Head of caudate nucleus (tissue), 42 donors: ENCODE results near the gene PBX4.

Experiments used
- DNase-seq, 42 donors: peaks; one replicate each; pipeline versions ENCODE4 v3.0.0 to v3.0.0-alpha.2; 2020 to 2021; ENCODE audit warnings: mixed read lengths in 7 of 42
- intact Hi-C: fragments of 100-400 bp; cut with DNase I; formaldehyde crosslinking; loops from one replicate; pipeline ENCODE4 v1.15.0; 2022

PBX4 gene

DNA sequence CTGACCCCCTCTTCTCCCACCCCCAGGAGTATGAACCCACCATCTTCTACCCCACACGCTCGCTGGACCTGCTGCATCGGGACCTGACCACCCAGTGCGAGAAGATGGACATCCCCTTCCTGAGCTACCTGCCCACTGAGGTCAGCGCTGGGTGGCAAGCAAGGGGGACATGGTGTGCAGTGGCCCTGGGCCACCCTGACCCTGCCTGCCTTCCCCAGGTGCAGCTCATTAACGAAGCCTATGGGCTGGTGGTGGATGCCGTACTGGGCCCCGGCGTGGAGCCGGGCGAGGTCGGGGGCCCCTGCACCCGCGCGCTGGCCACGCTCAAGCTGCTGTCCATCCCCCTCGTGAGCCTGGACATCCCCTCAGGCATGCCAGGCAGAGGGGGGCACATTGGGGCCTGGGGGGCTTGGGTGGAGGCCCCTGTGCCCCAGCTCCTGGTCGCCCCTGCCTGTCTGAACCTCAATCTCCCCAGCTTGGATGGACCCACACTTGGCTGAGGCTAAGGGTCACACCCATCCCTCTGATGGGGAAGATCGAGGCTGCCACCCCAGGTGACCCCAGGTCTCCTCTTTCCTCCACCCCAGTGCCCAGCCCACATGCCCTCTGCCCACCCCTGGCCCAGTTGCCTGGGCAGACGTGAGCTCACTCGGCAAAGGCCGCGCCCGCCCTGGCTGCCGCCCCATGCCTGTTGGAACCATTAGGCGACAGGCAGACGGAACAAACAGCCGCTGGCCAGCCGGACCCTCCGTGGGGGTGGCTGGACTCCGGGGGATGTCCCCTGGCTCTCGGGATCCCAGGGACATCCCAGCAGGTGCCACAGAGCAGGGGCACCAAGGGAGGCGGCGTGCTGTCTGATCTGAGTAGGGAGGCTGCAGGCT lies 82.9 kb downstream of the PBX4 start:
- intact Hi-C loops = no loop called here
- no peak for DNase-seq

DNA sequence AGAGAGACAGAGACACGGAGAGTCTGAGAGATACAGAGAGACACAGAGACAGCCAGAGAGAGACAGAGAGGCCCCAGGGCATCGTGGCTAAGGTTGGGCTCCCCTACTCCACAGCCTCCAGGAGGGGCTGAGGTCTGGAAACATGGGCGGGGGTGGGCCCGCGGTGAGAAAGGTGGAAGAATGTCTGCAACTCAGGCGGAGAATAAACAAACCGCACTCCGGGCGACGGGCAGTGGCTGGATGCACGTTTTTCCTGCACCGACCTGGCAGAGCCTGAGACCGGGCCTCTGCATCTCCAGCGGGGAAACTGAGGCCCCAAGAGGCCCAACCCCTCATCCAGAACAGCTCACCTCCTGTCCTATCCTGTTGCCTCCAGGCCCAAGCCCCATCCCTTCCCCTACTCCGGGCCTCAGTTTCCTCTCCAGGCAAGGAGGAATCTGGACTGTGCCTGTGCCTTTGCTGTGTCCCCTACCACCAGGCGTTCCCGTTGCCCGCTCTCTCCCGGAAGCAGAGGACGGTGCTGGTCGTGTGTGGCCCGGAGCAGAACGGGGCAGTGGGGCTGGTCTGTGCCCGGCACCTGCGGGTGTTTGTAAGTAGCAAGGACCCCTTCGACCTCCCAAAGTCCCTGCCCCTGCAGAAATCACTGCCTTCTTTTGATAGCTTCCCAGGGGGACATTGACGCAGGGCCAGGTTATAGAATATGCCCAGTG lies 83.8 kb downstream of the PBX4 start:
- DNase-seq = no peak
- intact Hi-C loops = loop anchor here (5.0 kb wide), 2 partner anchors 108 to 423 kb away; partner anchors contain the start of gene GMIP

DNA sequence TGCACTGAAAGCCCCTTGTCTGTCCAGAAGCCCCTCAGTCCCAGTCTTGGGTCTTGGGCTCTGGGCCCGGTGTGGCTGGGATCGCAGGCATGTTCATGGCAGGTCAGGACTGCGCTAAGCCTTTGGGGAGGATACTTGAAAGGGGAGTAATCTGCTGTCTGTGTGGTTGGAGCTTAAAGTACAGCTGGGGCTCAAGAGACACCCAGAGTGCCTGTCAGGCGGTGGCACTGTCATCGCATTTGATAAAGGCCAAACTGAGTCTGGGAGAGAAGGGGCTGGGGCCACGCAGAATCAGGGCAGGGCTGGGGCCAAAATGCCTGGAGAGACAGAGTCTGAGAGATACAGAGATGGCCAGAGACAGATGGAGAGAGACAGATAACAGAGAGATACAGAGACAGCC lies 84.6 kb downstream of the PBX4 start:
- DNase-seq = no peak
- intact Hi-C loops = loop anchor here (5.0 kb wide), 2 partner anchors 108 to 423 kb away; partner anchors contain the start of gene GMIP

DNA sequence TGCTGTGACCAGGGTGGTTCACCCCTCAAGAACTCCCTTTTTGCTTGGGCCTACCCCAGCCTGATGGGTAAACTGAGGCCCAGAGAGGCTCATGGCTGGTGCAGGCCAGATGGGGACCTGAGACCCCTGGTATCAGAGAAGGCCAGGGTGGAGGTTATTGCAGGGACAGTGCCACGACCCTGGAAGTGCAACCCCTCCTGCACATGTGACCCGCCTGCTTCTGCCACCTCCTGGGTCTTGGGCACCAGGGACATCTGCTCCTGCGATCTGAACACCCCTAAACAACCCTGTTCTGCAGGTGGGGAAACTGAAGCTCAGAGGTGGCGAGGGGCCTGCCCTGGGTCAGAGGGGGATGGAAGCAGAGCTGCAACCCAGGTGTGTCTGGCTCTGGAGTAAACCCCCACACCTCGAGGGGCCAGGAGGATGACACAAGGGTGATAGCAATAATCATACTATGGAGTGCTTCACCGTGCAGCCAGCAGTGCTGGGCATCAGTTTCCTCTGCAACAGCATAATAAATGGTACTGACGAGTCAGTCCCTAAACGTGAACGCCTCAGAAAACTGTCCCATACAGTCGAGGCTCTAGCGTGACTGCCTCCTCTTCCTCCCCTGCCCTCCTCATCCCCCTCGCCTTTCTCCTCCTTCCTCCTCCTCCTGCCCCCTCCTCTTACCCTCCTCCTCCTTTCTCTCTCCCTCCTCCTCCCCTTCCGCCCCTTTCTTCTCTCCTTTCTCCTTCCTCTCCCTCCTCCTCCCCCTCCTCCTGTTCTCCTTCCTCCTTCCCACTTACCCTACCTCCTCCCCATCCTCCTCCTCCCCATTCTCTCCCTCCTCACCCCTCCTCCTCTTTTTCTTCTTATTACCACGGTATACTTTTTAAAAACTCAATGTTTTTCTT lies 85.4 kb downstream of the PBX4 start:
- intact Hi-C loops = loop anchor here (5.0 kb wide), 2 partner anchors 109 to 424 kb away; partner anchors contain the start of gene GMIP
- DNase-seq = no peak

DNA sequence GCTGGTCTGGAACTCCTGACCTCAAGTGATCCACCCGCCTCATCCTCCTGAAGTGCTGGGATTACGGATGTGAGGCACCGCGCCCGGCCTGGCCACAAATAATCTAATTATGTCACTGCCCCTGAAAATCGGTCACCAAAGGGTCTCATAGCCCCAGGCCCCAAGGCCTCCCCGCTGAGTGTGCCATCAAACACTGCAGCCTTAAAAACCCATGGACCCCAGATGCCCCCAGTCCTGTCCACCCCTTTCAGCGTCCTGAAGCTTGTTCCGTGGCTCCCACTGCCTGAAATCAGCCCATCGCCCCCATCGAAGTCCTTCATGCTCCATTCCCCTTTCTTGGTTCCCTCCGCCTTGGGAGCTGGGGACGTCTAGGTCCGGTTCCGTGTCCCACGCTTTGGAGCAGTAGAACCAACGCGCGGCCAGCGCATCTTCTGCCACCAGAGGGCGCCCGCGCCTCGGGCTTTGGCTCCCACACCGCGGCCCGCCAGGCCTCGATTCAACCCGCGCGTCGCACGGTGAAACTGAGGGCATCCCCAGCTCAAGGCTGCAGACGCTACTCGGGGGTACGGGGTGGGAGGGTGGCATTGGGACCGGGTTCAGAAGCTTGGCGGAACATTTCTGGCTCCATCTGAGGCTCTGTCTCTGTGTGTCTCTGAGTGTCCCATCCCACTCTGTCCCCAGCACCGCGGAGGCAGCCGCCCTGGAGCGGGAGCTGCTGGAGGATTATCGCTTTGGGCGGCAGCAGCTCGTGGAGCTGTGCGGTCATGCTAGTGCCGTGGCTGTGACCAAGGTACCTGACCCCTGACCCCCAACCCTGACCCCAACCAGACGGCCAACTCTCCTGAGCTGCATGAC lies 86.3 kb downstream of the PBX4 start:
- DNase-seq = peak; percentile 77 to 97 (median 90)
- intact Hi-C loops = loop anchor here (5.0 kb wide), 2 partner anchors 110 to 425 kb away; partner anchors contain the start of gene GMIP

DNA sequence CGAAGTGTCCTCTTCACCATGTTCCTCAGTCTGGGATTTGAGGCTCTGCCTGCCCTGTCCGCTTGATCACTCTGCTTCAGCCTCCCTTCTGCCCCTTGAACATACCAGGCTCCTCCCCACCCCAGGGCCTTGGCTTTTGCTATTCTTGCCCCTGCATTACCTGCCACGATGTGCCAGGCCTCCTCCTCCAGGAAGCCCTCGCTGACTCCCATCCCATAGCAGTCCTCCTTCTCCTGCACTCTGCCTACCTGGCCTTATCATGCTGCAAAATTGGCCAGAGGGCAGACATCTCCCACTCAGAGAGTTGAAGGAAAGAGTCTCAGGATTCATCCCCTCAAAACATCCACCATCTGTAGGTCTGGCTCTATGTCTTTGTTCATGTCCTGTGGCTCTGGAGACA lies 87.6 kb downstream of the PBX4 start:
- intact Hi-C loops = loop anchor here (5.0 kb wide), 2 partner anchors 111 to 426 kb away; partner anchors contain the start of gene GMIP
- DNase-seq = peak in 1 of 42 donors; percentile 13

DNA sequence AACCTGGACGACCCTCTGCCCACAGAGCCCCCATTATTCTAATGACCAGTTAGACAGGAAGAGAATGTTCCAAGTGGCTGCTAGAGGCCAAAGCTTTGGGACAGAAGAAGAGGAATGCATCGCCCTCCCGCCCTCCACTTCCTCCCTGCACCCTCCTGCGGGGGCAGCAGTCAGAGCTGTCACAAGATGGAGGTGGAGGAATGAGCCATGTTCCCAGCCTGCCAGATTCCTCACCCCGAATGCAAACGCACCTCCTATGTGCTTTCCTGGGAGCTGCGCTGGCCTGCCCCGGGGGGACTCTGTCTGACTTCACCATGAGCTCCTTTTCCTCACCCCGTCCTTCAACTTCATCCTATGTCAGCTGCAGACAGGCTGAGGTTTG lies 88.1 kb downstream of the PBX4 start:
- peak in 41 of 42 donors; percentile 36 to 88 (median 75) for DNase-seq
- intact Hi-C loops = loop anchor here (5.0 kb wide), 2 partner anchors 112 to 427 kb away; partner anchors contain the start of gene GMIP

DNA sequence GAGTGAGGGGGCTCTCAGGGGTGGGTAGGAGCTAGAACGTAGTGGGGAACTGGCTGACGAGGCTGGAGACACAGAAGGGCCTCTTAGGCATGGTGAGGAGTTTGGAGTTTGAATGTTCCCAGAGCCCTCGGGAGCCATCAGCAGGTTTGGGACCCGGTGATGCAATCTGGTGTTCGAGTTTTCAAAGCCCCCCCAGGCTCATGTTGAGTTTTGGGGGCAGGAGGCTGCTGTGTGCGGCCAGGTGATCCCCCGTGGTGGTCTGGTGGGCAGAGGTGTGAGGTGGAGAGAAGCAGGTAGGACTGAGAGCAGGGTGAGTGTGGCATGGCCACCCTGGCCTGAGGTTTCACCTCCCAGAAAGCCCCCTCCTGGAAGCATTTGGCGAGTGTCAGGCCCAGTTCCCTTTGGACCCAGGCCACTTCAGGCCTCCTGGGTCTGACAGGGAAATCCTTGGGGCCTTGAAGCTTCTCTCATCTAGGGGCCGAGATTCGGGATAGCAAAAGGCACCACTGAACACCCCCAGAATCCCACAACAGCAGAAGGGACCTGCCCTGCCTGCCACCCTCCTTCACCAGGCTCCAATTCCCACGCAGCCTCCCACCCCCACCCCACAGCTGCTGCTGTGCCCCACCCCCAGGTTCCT lies 88.6 kb downstream of the PBX4 start:
- intact Hi-C loops = loop anchor here (5.0 kb wide), 2 partner anchors 112 to 427 kb away; partner anchors contain the start of gene GMIP
- DNase-seq = no peak

DNA sequence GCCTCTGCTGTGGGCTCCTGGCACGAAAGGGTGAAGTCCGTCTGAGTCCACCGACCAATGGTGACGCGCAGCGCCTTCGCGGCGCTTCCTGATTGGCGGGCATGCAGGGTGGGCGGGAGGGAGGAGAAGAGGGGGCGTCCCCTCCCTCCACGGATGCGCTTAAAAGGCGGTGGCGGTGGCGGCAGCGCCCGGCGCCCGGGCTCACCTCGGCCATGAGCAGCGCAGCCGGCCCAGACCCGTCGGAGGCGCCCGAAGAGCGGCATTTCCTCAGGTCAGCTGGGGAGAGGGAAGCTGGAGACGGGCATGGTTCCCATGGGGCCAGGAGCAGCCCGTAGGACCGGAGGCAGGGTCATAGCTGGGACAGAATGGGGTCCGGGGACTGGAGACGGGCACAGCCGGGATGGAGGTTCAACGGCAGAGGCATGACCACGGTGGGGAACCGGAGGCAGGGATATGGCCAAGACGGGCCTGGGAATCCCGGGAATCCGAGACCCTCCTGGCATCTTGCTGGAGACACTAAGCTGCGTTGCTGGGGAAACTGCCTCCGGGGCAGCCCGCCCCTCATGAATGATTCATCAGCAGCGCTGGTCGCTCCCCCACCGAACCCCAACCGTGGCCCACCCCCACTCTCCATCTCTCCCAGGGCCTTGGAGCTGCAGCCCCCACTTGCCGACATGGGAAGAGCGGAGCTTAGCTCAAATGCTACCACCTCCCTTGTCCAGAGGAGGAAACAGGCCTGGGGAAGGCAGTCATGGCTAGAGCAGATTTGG lies 89.6 kb downstream of the PBX4 start, which contains the start of gene YJEFN3:
TSS of gene YJEFN3 (plus strand) at position 191 of the 770 bp plus-strand sequence. CDS start at position 213, 22 bp downstream.
- DNase-seq = peak; percentile 55 to 94 (median 85)
- intact Hi-C loops = no loop called here

DNA sequence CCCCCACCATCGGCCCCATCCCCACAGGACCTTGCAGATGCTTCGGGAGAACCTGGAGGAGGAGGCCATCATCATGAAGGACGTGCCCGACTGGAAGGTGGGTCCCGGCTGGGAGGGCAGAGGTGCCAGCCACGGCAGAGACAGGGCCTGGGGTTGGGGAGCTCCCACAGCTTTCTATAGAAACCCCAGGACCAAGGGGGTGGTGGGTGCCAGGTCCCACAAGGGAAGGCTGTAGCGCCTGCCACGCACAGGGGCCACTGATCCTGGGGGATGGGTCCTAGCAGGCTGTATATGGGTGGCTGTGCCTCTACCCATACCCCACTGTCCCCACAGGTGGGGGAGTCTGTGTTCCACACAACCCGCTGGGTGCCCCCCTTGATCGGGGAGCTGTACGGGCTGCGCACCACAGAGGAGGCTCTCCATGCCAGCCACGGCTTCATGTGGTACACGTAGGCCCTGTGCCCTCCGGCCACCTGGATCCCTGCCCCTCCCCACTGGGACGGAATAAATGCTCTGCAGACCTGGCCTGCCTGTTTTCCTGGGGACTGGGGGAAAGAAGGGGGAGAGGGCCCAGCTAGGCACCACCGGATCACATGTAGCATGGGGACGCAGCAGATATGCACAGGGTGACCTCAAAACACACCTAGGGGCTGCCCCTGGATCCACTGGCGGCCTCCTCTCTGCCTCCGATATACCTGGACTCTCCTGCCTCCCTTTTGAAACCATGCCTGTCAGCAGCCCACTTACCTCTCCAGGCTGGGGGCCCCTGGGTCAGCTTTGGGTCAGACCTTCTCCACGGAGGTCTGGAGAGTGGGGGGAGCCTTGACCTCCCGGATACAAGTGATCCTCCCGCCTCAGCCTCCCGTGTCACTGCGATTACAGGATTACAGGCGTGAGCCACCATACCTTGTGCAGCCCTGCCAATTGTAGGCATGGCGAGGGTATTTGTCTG lies 90.5 kb downstream of the PBX4 start:
- peak in 1 of 42 donors; percentile 10 for DNase-seq
- intact Hi-C loops = no loop called here

DNA sequence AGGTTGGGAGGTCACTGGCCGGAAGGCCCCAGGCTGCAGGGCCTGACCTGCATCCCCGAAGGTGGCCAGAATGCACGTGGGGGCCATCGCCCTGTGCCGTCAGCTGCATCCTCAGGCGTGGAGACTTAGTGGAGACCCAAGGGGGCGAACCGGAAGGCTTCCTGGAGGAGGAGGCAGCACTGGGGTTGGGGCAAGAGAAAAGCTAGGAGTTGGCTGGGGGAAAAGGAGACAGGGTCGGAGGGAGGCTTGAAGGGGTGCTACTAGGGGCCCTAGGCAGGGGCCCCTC lies 91.2 kb downstream of the PBX4 start:
- DNase-seq = no peak
- intact Hi-C loops = no loop called here

DNA sequence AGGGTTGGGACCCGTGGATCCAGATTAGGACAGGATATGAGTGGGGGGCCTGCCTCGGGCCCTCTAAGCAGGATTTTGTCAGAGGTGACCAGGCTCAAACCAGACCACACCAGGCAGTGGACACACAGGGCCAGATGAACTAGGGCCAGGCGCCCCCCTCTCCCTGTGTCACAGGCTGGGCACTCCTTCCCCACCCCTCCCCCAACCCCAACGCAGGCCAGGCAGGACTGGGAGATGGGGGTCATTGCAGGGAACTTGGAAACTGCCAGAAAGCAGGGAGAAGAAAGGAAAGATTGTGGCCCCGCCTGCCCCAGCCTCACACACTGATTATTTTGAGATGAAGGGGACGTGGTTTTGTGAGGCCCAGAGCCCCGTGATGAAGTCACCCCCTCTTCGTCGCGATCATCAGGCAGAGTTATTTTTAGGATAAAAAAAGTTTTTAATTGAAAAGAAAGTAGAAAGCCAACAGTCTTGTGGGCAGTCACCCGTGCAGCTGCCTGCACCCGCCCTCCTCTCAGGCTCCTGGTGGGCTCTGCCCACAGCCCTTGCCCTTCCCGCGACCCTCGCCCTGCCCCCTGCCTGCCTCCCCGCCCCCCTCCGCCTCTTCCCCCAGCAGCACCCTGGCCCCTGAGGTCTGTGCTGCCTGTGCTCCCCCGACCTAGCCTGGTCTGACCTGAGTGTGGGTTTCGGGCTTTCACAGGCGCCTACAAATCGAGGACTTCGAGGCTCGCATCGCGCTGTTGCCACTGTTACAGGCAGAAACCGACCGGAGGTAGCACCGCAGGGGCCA lies 91.7 kb downstream of the PBX4 start:
- intact Hi-C loops = no loop called here
- peak in 4 of 42 donors; percentile 43 to 61 (median 51) for DNase-seq

DNA sequence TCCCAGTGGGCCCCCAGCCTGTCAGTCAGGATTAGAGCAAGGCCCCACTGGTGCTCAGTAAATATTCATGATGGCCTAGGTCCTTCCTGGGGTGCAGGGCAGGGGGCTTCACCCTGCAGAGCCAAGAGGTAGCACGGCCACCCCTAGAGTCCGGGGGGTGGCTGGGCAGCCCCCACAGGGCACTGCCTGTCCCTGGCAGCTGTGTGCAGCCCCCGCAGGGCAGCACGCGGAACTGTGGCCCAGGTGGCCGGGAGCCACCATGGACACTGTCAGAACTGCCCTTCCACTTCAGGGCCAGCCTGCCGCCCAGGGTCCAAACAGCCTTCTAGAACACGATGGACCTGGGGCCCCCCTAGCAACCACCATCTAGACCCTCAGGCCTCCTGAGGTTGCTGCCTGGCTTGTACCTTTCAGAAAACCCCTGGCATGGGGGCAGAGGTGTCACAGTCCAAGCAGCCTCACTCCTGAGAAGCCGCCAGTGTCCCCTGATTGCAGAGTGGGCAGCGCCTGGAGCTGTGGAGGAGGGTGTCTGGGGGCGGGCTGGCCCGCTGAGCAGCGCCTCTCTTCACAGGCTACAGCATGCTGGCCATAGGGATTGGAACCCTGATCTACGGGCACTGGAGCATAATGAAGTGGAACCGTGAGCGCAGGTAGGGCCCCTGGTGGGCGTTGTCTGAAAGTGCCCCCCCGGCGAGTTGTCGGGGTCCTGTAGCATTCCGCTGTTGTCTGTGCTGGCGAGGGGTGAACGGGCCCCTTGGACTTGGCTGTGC lies 92.7 kb downstream of the PBX4 start:
- intact Hi-C loops = no loop called here
- DNase-seq = no peak

DNA sequence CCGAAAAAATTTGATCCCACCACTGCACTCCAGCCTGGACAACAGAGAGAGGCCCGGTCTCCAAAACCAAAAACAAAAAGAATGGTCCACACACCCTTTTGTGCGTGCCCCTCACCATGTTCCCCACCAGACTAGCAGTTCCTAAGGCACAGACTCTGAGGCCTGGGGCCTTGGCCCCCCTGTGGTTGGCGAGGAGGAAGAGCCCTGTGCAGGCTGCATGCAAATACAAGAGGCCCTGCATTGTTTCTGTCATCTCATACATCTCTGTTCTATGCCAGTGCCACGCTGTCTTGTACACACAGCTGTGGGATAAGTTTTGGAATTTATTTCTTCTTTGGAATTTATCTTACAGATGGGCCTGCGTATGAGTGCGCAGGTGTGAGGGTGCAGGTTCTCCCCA lies 94.4 kb downstream of the PBX4 start:
- intact Hi-C loops = no loop called here
- DNase-seq = no peak
